Measurements from ENCODE around the gene HMCES.

The HMCES gene

GRCh38 chr3:129326595-129326994 is 47.9 kb downstream of the HMCES start:
- no peak overlapping the region for H3K4me2 ChIP-seq (ENCODE audit: insufficient read depth, low read length, poor library complexity, severe bottlenecking)
- peaks cover 17 to 27% of the 10 kb centered on the region in 2 donors for H3K36me3 ChIP-seq (replicated peaks in 1 of 2; ENCODE audit: control insufficient read depth in 2 of 2, insufficient read depth in 2 of 2, low read length in 2 of 2)
- H3K9me3 ChIP-seq (replicated peaks in 1 of 2; ENCODE audit: control insufficient read depth in 2 of 2, insufficient read depth in 1 of 2, low read depth in 1 of 2, low read length in 2 of 2): no peaks in the 10 kb centered on the region
- H3K18ac ChIP-seq (ENCODE audit: low read length): no peak overlapping the region
- no peak overlapping the region for H3K4me3 ChIP-seq (ENCODE audit: low read length in 2 of 2)
- no peak for DNase-seq (ENCODE audit: low spot score)
- no peak overlapping the region for H2BK120ac ChIP-seq (ENCODE audit: low read depth, low read length)
- H2BK15ac ChIP-seq (ENCODE audit: low read length): no peak overlapping the region
- H4K91ac ChIP-seq (ENCODE audit: low read depth, low read length, poor library complexity): no peak overlapping the region
- no peak overlapping the region for H3K23ac ChIP-seq (ENCODE audit: low read depth, low read length, poor library complexity)
- H3K79me1 ChIP-seq (ENCODE audit: low read depth, low read length): peaks cover 5% of the 10 kb centered on the region
- no peak overlapping the region for H3K9ac ChIP-seq (ENCODE audit: low read depth, low read length, poor library complexity)
- no peaks in the 10 kb centered on the region for H3K4me1 ChIP-seq (ENCODE audit: control insufficient read depth in 2 of 2, insufficient read depth in 1 of 2, low read depth in 1 of 2, low read length in 2 of 2)
- no peak overlapping the region for H2AK5ac ChIP-seq (ENCODE audit: low read depth, low read length)
- no peak overlapping the region for H2AFZ ChIP-seq (ENCODE audit: low read length)
- no peak overlapping the region for H3K27ac ChIP-seq (replicated peaks; ENCODE audit: low read length)
- WGBS, 2 donors (ENCODE audit: extremely low coverage in 2 of 2, insufficient read length in 2 of 2, insufficient replicate concordance in 1 of 2): no CpG with 5 or more reads among the region's 11 CpGs
- H4K8ac ChIP-seq (ENCODE audit: low read depth, low read length): no peak overlapping the region
- H3K27me3 ChIP-seq (ENCODE audit: control insufficient read depth in 3 of 3, insufficient read depth in 3 of 3, low read depth in 1 of 3, low read length in 3 of 3): peaks cover 0 to 2% (median 0%) of the 10 kb centered on the region in 3 experiments
- no peak overlapping the region for H3K4ac ChIP-seq (ENCODE audit: low read length)
- H2BK5ac ChIP-seq (ENCODE audit: low read length): no peak overlapping the region
- H2BK12ac ChIP-seq (ENCODE audit: low read length): no peak overlapping the region
- H3K14ac ChIP-seq (ENCODE audit: low read length): no peak overlapping the region

- Histone ChIP-seq H3K18ac (ENCODE audit: low read length) (no peak overlapping the region), H3K4me2 (ENCODE audit: insufficient read depth, low read length, poor library complexity, severe bottlenecking) (no peak overlapping the region), H3K4ac (ENCODE audit: low read length) (no peak overlapping the region), H2BK5ac (ENCODE audit: low read length) (no peak overlapping the region), H4K8ac (ENCODE audit: low read depth, low read length) (no peak overlapping the region), H4K91ac (ENCODE audit: low read depth, low read length, poor library complexity) (no peak overlapping the region), H3K27me3 (ENCODE audit: control insufficient read depth in 3 of 3, insufficient read depth in 3 of 3, low read depth in 1 of 3, low read length in 3 of 3) (peaks cover 0 to 2% (median 0%) of the 10 kb centered on the region in 3 experiments), H3K4me3 (ENCODE audit: low read length in 2 of 2) (no peak overlapping the region), H3K4me1 (ENCODE audit: control insufficient read depth in 2 of 2, insufficient read depth in 1 of 2, low read depth in 1 of 2, low read length in 2 of 2) (no peaks in the 10 kb centered on the region), H3K36me3 (replicated peaks in 1 of 2; ENCODE audit: control insufficient read depth in 2 of 2, insufficient read depth in 2 of 2, low read length in 2 of 2) (peaks cover 13 to 22% of the 10 kb centered on the region in 2 donors), H2AK5ac (ENCODE audit: low read depth, low read length) (no peak overlapping the region), H3K9ac (ENCODE audit: low read depth, low read length, poor library complexity) (no peak overlapping the region), H3K23ac (ENCODE audit: low read depth, low read length, poor library complexity) (no peak overlapping the region), H2BK120ac (ENCODE audit: low read depth, low read length) (no peak overlapping the region), H3K79me1 (ENCODE audit: low read depth, low read length) (peaks cover 3% of the 10 kb centered on the region), H3K14ac (ENCODE audit: low read length) (no peak overlapping the region), H3K27ac (replicated peaks; ENCODE audit: low read length) (no peak overlapping the region), H2AFZ (ENCODE audit: low read length) (no peak overlapping the region), H2BK12ac (ENCODE audit: low read length) (no peak overlapping the region), H3K9me3 (replicated peaks in 1 of 2; ENCODE audit: control insufficient read depth in 2 of 2, insufficient read depth in 1 of 2, low read depth in 1 of 2, low read length in 2 of 2) (no peaks in the 10 kb centered on the region), H2BK15ac (ENCODE audit: low read length) (no peak overlapping the region)
- DNase-seq (ENCODE audit: low spot score): no peak
- WGBS, 2 donors (ENCODE audit: extremely low coverage in 2 of 2, insufficient read length in 2 of 2, insufficient replicate concordance in 1 of 2): no CpG with 5 or more reads among the region's 6 CpGs
Measured at GRCh38 chr3:129327510-129327909, 48.8 kb downstream of the HMCES start.

GRCh38 chr3:129329858-129330257 is 51.2 kb downstream of the HMCES start:
- Histone ChIP-seq H4K91ac (ENCODE audit: low read depth, low read length, poor library complexity) (no peak overlapping the region), H3K14ac (ENCODE audit: low read length) (no peak overlapping the region), H3K23ac (ENCODE audit: low read depth, low read length, poor library complexity) (no peak overlapping the region), H4K8ac (ENCODE audit: low read depth, low read length) (no peak overlapping the region), H3K4me2 (ENCODE audit: insufficient read depth, low read length, poor library complexity, severe bottlenecking) (no peak overlapping the region), H3K27me3 (ENCODE audit: control insufficient read depth in 3 of 3, insufficient read depth in 3 of 3, low read depth in 1 of 3, low read length in 3 of 3) (peaks cover 0 to 2% (median 0%) of the 10 kb centered on the region in 3 experiments), H2BK12ac (ENCODE audit: low read length) (no peak overlapping the region), H3K9me3 (replicated peaks in 1 of 2; ENCODE audit: control insufficient read depth in 2 of 2, insufficient read depth in 1 of 2, low read depth in 1 of 2, low read length in 2 of 2) (peaks cover 0 to 2% of the 10 kb centered on the region in 2 donors), H2AFZ (ENCODE audit: low read length) (no peak overlapping the region), H3K18ac (ENCODE audit: low read length) (no peak overlapping the region), H2AK5ac (ENCODE audit: low read depth, low read length) (no peak overlapping the region), H2BK15ac (ENCODE audit: low read length) (no peak overlapping the region), H3K36me3 (replicated peaks in 1 of 2; ENCODE audit: control insufficient read depth in 2 of 2, insufficient read depth in 2 of 2, low read length in 2 of 2) (peaks cover 4 to 5% of the 10 kb centered on the region in 2 donors), H2BK120ac (ENCODE audit: low read depth, low read length) (no peak overlapping the region), H3K9ac (ENCODE audit: low read depth, low read length, poor library complexity) (no peak overlapping the region), H2BK5ac (ENCODE audit: low read length) (no peak overlapping the region), H3K79me1 (ENCODE audit: low read depth, low read length) (peaks cover 3% of the 10 kb centered on the region), H3K4ac (ENCODE audit: low read length) (no peak overlapping the region), H3K27ac (replicated peaks; ENCODE audit: low read length) (no peak overlapping the region), H3K4me1 (ENCODE audit: control insufficient read depth in 2 of 2, insufficient read depth in 1 of 2, low read depth in 1 of 2, low read length in 2 of 2) (no peaks in the 10 kb centered on the region), H3K4me3 (ENCODE audit: low read length in 2 of 2) (no peak overlapping the region)
- no CpG with 5 or more reads among the region's 6 CpGs for WGBS, 2 donors (ENCODE audit: extremely low coverage in 2 of 2, insufficient read length in 2 of 2, insufficient replicate concordance in 1 of 2)
- DNase-seq (ENCODE audit: low spot score): no peak

- Histone ChIP-seq H2BK120ac (ENCODE audit: low read depth, low read length) (no peak overlapping the region), H2BK12ac (ENCODE audit: low read length) (no peak overlapping the region), H4K91ac (ENCODE audit: low read depth, low read length, poor library complexity) (no peak overlapping the region), H3K14ac (ENCODE audit: low read length) (no peak overlapping the region), H3K9me3 (replicated peaks in 1 of 2; ENCODE audit: control insufficient read depth in 2 of 2, insufficient read depth in 1 of 2, low read depth in 1 of 2, low read length in 2 of 2) (peaks cover 0 to 2% of the 10 kb centered on the region in 2 donors), H2AK5ac (ENCODE audit: low read depth, low read length) (no peak overlapping the region), H3K4me2 (ENCODE audit: insufficient read depth, low read length, poor library complexity, severe bottlenecking) (no peak overlapping the region), H3K36me3 (replicated peaks in 1 of 2; ENCODE audit: control insufficient read depth in 2 of 2, insufficient read depth in 2 of 2, low read length in 2 of 2) (peaks cover 0 to 5% of the 10 kb centered on the region in 2 donors), H3K27me3 (ENCODE audit: control insufficient read depth in 3 of 3, insufficient read depth in 3 of 3, low read depth in 1 of 3, low read length in 3 of 3) (peaks cover 0 to 2% (median 0%) of the 10 kb centered on the region in 3 experiments), H3K18ac (ENCODE audit: low read length) (no peak overlapping the region), H3K79me1 (ENCODE audit: low read depth, low read length) (peaks cover 3% of the 10 kb centered on the region), H2BK15ac (ENCODE audit: low read length) (no peak overlapping the region), H2BK5ac (ENCODE audit: low read length) (no peak overlapping the region), H3K23ac (ENCODE audit: low read depth, low read length, poor library complexity) (no peak overlapping the region), H4K8ac (ENCODE audit: low read depth, low read length) (no peak overlapping the region), H2AFZ (ENCODE audit: low read length) (no peak overlapping the region), H3K4ac (ENCODE audit: low read length) (no peak overlapping the region), H3K4me3 (ENCODE audit: low read length in 2 of 2) (no peak overlapping the region), H3K9ac (ENCODE audit: low read depth, low read length, poor library complexity) (no peak overlapping the region), H3K27ac (replicated peaks; ENCODE audit: low read length) (no peak overlapping the region), H3K4me1 (ENCODE audit: control insufficient read depth in 2 of 2, insufficient read depth in 1 of 2, low read depth in 1 of 2, low read length in 2 of 2) (no peaks in the 10 kb centered on the region)
- WGBS, 2 donors (ENCODE audit: extremely low coverage in 2 of 2, insufficient read length in 2 of 2, insufficient replicate concordance in 1 of 2): no CpG with 5 or more reads among the region's 6 CpGs
- DNase-seq (ENCODE audit: low spot score): no peak
Measured at GRCh38 chr3:129330409-129330808, 51.7 kb downstream of the HMCES start.
